ENCODE data around the gene SLC6A18.
"Not testable (repeated sequence)": the region's sequence is repeated elsewhere in the genome, so short reads cannot be mapped to it uniquely, and the experiment has no call there.

Gene SLC6A18

DNA sequence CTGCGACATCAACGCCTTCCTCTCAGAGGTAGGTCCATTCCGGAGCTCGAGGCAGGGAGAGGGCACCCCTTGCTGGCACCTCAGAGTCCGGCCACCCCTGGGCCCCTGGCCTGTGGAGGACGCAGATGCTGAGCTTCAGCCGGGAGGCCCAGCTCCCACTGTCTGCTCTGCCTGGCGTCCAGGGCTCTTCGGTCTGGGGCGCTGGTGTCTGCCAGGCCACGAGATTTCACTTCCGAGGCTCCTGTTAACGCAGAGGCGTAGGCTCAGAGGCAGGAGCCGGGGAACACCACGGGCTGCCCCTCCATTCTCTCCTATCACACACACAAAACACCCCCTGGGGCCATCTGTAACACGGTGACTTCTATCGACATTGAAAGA, 8.3 kb upstream of the SLC6A18 start:
- DNase-seq = no peak

DNA sequence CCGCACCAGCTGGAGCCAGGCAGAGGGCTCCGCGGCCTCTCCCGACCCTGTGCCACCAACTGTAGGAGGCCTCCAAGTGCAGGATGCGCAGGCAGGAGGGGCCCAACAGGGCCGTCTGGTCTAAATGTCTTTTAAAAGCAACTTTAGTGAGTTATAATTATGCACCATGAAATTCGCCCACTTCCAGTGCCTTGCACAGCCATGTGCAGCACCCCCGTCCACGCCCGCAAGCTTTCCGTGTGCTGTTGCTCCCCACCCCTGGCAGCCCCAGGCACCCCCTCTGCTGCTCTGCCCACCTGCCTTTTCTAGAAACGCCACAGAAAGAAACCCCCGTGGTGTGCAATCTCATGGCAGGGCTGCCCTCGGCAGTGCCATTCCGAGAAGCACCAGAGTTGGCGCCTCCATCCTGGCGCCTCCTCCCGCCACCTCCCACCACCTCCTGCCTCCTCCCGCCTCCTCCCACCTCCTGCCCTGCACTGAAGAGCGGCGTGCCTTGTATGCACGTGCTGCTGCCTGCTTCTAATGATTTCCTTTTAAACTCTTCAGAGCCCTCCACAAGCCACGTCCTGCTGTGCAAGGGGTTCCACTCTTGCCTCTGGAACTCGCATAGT, 7.5 kb upstream of the SLC6A18 start:
- no peak for DNase-seq

DNA sequence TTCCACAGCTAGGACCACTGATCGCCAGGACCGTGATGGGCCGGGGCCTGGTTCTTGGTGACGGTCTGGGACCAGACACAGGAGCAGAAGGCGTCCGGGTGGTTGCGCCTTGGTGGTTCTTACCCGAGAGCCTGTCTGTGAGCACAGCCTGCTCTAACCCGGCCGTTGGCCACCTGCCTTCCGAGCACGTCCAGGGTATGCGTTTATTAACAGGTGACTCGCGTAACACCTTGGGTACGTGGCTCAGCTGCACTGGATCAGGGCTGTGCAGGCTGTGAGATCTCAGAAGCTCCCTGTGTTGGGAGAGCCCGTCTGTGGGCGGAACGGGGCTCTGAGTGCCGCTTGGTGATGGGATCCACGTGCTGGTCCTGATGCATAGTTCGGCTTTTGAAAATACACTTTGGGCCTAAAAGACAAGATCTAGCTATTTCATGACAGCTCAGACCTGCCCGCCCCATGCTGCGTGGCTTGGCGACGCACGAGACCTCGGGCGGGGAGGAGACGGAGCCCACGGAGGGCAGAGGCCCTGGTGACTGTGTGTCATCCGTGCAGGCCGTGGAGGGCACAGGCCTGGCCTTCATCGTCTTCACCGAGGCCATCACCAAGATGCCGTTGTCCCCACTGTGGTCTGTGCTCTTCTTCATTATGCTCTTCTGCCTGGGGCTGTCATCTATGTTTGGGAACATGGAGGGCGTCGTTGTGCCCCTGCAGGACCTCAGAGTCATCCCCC, 6.7 kb upstream of the SLC6A18 start:
- DNase-seq = no peak

DNA sequence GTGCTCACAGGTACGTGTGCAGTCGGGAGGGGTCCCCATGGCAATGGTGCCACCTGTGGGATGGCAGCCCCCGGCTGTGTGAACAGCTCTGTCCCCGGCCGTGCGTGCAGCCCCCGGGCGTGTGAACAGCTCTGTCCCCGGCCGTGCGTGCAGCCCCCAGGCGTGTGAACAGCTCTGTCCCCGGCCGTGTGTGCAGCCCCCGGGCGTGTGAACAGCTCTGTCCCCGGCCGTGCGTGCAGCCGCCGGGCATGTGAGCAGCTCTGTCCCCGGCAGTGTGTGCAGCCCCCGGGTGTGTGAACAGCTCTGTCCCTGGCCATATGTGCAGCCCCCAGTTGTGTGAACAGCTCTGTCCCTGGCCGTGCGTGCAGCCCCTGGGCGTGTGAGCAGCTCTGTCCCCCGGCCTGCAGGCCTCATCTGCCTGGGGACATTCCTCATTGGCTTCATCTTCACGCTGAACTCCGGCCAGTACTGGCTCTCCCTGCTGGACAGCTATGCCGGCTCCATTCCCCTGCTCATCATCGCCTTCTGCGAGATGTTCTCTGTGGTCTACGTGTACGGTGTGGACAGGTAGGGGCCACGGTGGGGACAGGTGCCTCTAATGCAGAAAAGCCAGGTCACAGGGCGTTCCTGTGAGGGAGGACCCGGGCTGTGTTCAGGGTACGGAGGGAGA, 5.9 kb upstream of the SLC6A18 start:
- no peak for DNase-seq

- no peak for DNase-seq
Observed at GRCh38 chr5:1219768-1220100, 5.4 kb upstream of the SLC6A18 start.

DNA sequence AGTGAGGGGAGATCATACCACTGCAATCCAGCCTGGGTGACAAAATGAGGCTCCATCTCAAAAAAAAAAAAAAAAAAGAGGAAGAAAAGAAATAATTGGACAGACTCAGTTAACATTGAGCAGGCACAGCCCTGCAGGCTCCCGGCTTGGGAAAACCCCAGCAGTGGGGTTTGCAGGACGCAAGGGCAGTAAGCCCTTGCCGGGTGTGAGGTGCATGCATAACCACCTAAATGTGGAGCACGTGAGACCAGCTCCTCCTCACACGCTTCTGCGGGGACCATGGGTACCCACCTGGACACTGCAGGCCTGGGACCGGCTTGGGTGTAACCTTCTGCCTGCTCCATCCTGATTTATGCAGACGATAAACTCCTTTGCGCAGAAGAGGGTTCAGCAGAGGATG, 4.8 kb upstream of the SLC6A18 start:
- no peak for DNase-seq

- no peak for DNase-seq
Observed at GRCh38 chr5:1220831-1221230, 4.3 kb upstream of the SLC6A18 start.

GRCh38 chr5:1221721-1222120, 3.5 kb upstream of the SLC6A18 start:
- DNase-seq = no peak

DNA sequence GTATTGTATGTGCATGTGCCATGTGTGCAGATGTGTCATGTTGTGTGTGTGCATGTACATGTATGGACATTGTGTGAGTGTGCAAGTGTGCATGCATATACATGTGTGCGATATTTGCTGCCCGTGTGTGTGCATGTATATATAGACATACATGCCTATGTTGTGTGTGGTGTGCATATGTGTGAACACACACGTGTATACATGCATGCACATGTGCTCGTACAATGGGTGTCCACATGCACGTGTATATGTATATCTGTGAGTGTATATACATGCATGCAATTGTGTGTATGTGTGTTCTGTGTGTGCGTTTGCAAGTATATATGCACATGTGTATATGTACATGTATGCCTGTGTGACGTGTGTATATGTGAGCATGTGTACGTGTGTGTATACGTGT, 3.0 kb upstream of the SLC6A18 start:
- DNase-seq = no peak

- no peak for DNase-seq
Observed at GRCh38 chr5:1222621-1223277, 2.4 kb upstream of the SLC6A18 start.

- DNase-seq = no peak
Observed at GRCh38 chr5:1223278-1223670, 1.9 kb upstream of the SLC6A18 start.

- DNase-seq = no peak
Observed at GRCh38 chr5:1224631-1225030, 550 bp upstream of the SLC6A18 start.

DNA sequence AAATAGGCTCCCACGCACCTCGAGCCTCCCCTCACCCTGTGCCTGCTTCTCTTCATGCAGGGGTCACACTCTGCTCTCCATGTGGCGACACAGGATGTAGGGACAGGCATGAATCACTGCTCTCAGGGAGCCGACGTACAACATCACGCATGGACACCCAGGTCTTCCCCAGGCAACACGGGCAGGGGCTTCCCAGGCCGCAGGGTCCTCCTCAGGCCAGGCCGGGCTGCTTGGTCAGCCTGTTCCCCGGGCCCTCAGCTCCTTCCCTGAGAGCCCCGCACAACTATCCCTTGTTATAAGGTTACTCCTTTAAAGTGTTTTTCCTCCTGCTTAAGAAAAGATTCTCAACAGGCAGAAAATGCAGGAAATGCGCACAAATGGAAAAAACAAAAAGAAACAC, 1.1 kb downstream of the SLC6A18 start:
- DNase-seq = no peak

DNA sequence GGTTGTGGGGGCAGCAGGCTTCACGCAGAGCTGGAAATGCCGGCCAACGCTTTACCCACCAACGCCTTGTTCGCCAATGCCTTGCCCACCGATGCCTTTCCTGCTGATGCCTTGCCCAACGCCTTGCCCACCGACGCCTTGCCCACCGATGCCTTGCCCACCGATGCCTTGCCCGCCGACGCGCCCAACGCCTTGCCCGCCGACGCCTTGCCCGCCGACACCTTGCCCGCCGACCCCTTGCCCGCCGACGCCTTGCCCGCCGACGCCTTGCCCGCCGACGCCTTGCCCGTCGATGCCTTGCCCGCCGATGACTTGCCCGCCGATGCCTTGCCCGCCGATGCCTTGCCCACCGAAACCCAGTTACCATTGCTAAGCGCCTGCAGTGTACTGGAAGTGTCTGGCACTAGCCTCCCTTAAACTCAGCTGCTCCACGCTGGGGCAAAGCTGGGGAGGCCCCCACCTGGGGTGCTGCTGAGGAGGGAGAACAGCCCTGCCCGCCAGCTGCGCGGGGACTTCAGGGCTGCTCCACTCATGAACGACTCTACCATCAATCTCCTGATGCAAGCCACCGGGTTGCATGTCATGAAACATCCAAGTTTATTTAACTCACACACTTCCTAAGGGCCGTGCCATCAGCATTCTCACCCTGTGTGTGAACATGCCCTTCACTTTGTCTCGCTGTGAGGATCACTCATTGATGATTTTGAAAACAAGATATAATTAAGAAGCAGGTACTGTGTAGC, 1.8 kb downstream of the SLC6A18 start:
- DNase-seq = no peak

GRCh38 chr5:1227667-1228066, 2.5 kb downstream of the SLC6A18 start:
- DNase-seq = no peak

DNA sequence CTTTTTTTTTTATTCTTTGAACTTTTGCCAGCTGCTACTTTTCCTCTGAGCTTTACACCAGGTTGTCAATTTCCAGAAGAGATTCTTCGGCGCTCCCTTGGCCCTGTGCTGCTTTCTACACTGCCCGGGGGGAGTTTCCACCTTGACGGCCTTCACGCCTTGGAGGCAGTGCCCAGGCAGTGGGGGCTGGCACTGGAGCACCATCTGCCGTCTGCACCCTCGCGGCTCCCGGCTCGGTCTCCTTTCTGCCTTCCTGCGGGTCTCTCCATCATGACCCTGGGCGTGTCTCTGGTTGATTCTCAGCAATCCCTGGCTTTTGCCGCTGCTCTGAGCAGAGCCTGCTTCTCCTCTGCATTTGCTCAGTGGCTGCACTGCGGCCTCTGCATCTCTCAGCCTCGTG, 2.9 kb downstream of the SLC6A18 start:
- DNase-seq = no peak

DNA sequence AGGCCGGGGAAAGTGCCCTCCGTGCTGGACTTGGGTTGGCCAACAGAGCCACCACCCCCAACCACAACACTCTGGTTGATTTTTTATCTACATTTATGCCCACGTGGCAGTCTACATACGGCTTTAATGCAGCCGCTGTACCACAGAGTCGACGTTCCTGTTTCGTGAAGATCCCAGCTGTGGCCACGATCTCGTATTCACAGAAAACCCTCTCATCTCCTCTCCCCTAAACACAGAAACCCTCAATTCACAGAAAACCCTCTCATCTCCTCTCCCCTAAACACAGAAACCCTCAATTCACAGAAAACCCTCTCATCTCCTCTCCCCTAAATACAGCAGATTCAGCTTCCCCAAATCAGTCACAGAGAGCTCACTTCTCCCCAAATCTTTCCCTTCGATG, 3.8 kb downstream of the SLC6A18 start:
- not testable (repeated sequence) for DNase-seq

- no peak for DNase-seq
Observed at GRCh38 chr5:1229822-1230221, 4.6 kb downstream of the SLC6A18 start.

DNA sequence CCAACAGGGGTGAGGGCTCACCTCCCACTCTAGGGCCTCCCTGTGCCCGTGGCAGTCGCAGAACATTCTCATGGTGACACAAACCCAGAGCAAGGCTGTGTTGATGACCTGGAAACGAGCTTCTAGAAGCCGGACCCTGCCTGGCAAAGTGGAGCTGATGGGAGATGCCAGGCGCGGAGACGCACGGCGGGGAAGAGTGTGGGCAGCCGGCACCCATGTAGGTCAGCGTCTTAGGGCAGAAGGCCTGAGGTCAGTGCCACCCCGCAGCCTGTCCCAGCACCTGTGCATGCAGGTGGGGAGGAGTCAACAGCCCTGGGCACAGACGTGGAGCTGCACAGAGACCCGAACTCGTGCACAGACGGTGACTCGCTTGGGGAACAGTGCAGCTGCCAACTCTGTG, 5.4 kb downstream of the SLC6A18 start:
- no peak for DNase-seq

GRCh38 chr5:1231354-1231905, 6.2 kb downstream of the SLC6A18 start:
- DNase-seq = no peak

- no peak for DNase-seq
Observed at GRCh38 chr5:1232780-1233179, 7.6 kb downstream of the SLC6A18 start.

DNA sequence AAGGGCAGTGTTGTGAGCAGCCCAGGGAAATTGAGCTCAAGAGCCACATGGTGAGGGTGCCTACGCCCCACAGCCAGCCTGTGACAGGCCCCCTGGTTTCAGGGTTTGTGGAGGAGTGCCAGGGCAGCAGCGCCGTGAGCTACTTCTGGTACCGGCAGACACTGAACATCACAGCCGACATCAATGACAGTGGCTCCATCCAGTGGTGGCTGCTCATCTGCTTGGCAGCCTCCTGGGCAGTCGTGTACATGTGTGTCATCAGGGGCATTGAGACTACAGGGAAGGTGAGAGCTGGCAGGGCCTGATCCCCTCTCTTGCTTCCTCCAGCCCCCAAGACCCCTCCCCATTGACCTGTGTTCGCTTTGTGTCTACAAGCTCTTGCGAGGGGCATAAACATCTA, 10.2 kb downstream of the SLC6A18 start:
- no peak for DNase-seq

GRCh38 chr5:1235838-1236237, 10.7 kb downstream of the SLC6A18 start:
- DNase-seq = no peak

Data from cerebellar nuclear complex (tissue), 1 donor.